Esophagus muscularis mucosa (tissue), 4 donors: ENCODE data around the gene BSND. TPM values are rescaled to one million over a fixed set of nuclear protein-coding genes. Genes with fewer than 3 reads are reported as not detected.

Experiments used
- DNase-seq: peaks from one replicate; pipeline ENCODE4 v3.0.0-alpha.2; 2017; ENCODE audit errors: extremely low spot score
- H3K27ac ChIP-seq, 4 donors: fragments of 200-600 bp; sonication (generic); replicated peaks in 1 of 4; 1 replicate in 3 of 4; 2 replicates in 1 of 4; pipeline ENCODE4 v1.5.1; 2016 to 2019; ENCODE audit warnings: mild to moderate bottlenecking in 1 of 4
- H3K27me3 ChIP-seq, 4 donors: fragments of 200-600 bp; sonication (generic); one replicate each; pipeline versions ENCODE4 v1.5.1 to v1.6.0; 2016 to 2019
- H3K36me3 ChIP-seq, 4 donors: fragments of 200-600 bp; sonication (generic); one replicate each; pipeline ENCODE4 v1.5.1; 2016 to 2019
- H3K4me1 ChIP-seq, 4 donors: fragments of 200-600 bp; sonication (generic); one replicate each; pipeline ENCODE4 v1.5.1; 2016 to 2019
- H3K4me3 ChIP-seq, 4 donors: fragments of 200-600 bp; sonication (generic); 1 replicate in 2 of 4; 2 replicates in 2 of 4; pipeline ENCODE4 v1.5.1; 2016 to 2019; ENCODE audit warnings: mild to moderate bottlenecking in 4 of 4, moderate library complexity in 1 of 4
- H3K9me3 ChIP-seq, 4 donors: fragments of 200-600 bp; sonication (generic); 1 replicate in 3 of 4; 2 replicates in 1 of 4; pipeline ENCODE4 v1.5.1; 2016 to 2019
- CTCF ChIP-seq, 3 experiments: fragments of 200-600 bp in 2 of 3; fragments of 450-650 bp in 1 of 3; sonication (generic) in 2 of 3; IDR thresholded peaks; one replicate each; pipeline ENCODE4 v1.5.1; 2017 to 2019; ENCODE audit warnings: antibody characterized with exemption in 3 of 3, mild to moderate bottlenecking in 2 of 3, moderate library complexity in 1 of 3
- EP300 ChIP-seq: sonication (generic); formaldehyde crosslinking; IDR thresholded peaks from one replicate; pipeline ENCODE4 v1.6.1; 2017; ENCODE audit warnings: antibody characterized with exemption
- POLR2A ChIP-seq: fragments of 450-650 bp; IDR thresholded peaks from one replicate; pipeline ENCODE4 v1.6.1; 2017; ENCODE audit warnings: antibody characterized with exemption, moderate library complexity, mild to moderate bottlenecking, low read depth
- POLR2AphosphoS5 ChIP-seq, 2 donors: sonication (generic); formaldehyde crosslinking; IDR thresholded peaks; one replicate each; pipeline ENCODE4 v1.6.1; 2017; ENCODE audit warnings: antibody characterized with exemption in 2 of 2
- WGBS: methylation state at CpG from one replicate; pipeline ENCODE4 v1.1.5; 2018; 5-methylcytosine and 5-hydroxymethylcytosine counted together
- intact Hi-C: fragments of 100-400 bp; cut with DNase I; formaldehyde crosslinking; loops from one replicate; pipeline ENCODE4 v1.15.1; 2023
- total RNA-seq, 4 donors: library from RNA; depleted of rRNA; stranded (reverse); fragments of >200 nt; gene quantifications; one replicate each; pipeline versions ENCODE4 v1.1.0 to v1.2.1, GENCODE V29; 2016

Gene BSND
- total RNA-seq, 4 donors from 2014 or later: not detected

- Histone ChIP-seq H3K4me1 (peaks cover 0 to 16% (median 14%) of the 10 kb centered on the region in 4 donors), H3K27me3 (peaks cover 0 to 64% (median 8%) of the 10 kb centered on the region in 4 donors), H3K4me3 (no peak overlapping the region), H3K9me3 (no peaks in the 10 kb centered on the region), H3K27ac (no peak overlapping the region), H3K36me3 (no peaks in the 10 kb centered on the region)
- TF ChIP-seq EP300 (no peak), CTCF (IDR thresholded peaks at IDR 0.05) (no peak), POLR2A (no peak), POLR2AphosphoS5 (IDR thresholded peaks at IDR 0.05) (no peak)
- no peak for DNase-seq
- intact Hi-C loops: no loop called here
- WGBS: 97% methylated on average over 7 of the region's 9 CpGs
Measured at GRCh38 chr1:54978528-54979326, 20.0 kb upstream of the BSND start.

GRCh38 chr1:54979327-54979891 lies 19.3 kb upstream of the BSND start:
- Histone ChIP-seq H3K9me3 (no peaks in the 10 kb centered on the region), H3K27ac (no peak overlapping the region), H3K4me3 (no peak overlapping the region), H3K27me3 (peaks cover 0 to 68% (median 8%) of the 10 kb centered on the region in 4 donors), H3K36me3 (no peaks in the 10 kb centered on the region), H3K4me1 (peaks cover 0 to 16% (median 14%) of the 10 kb centered on the region in 4 donors)
- WGBS: 100% methylated on average over 1 of the region's 5 CpGs
- TF ChIP-seq CTCF (IDR thresholded peaks at IDR 0.05) (no peak), POLR2A (no peak), EP300 (no peak), POLR2AphosphoS5 (IDR thresholded peaks at IDR 0.05) (no peak)
- intact Hi-C loops: no loop called here
- DNase-seq: no peak

DNA sequence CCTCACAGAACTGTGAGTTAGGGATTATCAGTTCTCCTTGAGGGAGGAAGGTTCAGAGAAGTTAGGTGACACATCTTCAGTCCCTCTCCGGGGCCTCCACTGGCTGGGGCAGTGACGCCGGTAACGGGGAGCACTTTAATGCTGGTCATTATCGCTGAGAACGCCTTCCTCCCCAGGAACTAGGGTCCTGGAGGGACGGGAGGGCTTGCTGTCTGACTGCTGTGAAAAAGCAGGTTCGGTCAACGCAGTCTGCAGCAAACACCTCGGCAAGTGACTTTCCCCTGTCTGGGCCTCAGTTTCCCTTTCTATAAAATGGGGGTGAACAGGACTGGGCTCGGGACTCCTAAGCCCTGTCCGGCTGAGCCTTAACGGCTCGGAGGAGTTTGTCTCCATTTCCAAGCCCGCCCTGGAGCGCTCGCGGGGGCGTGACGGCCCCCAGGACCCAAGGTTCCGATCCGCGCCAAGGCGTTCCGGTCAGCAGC lies 18.6 kb upstream of the BSND start:
- intact Hi-C loops: no loop called here
- 41% methylated on average over 15 of the region's 25 CpGs for WGBS
- peak overlapping the region in 1 of 4 donors; percentile 34 for H3K27ac ChIP-seq
- peak overlapping the region; percentile 52 to 64 (median 58) for H3K4me3 ChIP-seq
- no peak for DNase-seq
- no peaks in the 10 kb centered on the region for H3K9me3 ChIP-seq
- no peak for TF ChIP-seq POLR2A
- H3K36me3 ChIP-seq: no peaks in the 10 kb centered on the region
- H3K4me1 ChIP-seq: peaks cover 0 to 16% (median 14%) of the 10 kb centered on the region in 4 donors
- H3K27me3 ChIP-seq: peaks cover 0 to 68% (median 8%) of the 10 kb centered on the region in 4 donors

DNA sequence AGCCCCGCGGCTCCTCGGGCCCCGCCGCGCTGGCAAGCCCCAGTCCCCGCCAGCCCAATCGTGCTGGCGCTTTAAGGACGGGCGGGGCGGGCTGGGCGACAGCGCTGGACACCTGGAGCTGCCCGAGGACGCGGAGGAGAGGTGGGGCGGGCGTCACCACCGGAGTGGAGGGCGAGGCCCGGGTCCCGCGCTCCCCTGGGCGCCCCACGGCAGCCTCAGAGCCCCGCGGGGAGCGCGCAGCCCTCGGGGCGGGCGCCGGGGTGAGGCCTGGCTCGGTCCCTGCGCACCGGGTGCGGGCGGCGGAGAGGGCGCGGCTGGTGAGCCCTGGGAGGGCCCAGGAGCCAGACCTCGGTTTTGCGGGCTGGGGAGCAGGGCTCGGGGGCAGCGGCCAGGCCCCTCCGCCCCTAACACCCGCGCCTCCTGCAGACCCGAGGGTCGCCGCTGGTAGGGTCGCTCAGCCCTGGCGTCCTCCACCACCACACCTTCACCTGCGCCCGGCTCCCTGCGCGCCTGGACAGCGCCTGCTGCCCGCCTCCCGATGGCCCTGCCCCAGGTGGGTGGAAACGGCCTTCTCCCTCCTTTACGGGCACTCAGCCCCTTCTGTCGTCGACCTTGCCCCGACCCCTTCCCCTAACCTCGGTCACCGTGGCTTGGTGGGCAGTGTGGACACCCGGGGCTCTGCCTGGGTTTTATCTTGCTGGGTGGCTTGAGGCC lies 18.0 kb upstream of the BSND start, which contains the start of gene TMEM61:
Gene TMEM61 (plus strand): TSS at position 101 of the 714 bp plus-strand sequence. CDS start 438 bp downstream, at position 539.
- H3K4me1 ChIP-seq: peaks cover 0 to 16% (median 14%) of the 10 kb centered on the region in 4 donors
- peak within 1 kb of the TSS in 1 of 4 donors; percentile 34 for H3K27ac ChIP-seq
- no peaks in the 10 kb centered on the region for H3K36me3 ChIP-seq
- peak within 1 kb of the TSS; percentile 52 to 64 (median 58) for H3K4me3 ChIP-seq
- WGBS: 31% methylated on average over 15 of the region's 69 CpGs
- no peak for TF ChIP-seq CTCF (IDR thresholded peaks at IDR 0.05)
- TF ChIP-seq POLR2AphosphoS5 (IDR thresholded peaks at IDR 0.05): no peak
- TF ChIP-seq POLR2A: no peak
- no peak for TF ChIP-seq EP300
- peaks cover 0 to 68% (median 8%) of the 10 kb centered on the region in 4 donors for H3K27me3 ChIP-seq
- intact Hi-C loops: no loop called here
- DNase-seq: no peak
- H3K9me3 ChIP-seq: no peaks in the 10 kb centered on the region
